Measurements from ENCODE around the gene EBI3.
"Not testable (repeated sequence)": the region's sequence is repeated elsewhere in the genome, so short reads cannot be mapped to it uniquely, and the experiment has no call there.

DNA sequence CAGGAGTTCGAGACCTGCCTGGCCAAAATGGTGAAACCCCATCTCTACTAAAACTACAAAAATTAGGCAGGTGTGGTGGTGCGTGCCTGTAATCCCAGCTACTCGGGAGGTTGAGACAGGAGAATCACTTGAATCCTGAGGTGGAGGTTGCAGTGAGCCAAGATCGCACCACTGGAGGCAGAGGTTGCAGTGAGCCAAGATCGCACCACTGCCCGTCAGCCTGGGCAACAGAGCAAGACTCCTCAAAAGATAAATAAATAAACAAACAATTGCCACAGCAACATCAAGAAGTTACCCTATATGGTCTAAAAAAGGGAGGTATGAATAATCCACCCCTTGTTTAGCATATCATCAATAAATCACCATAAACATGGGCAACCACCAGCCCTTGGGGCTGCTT lies 16.6 kb downstream of the EBI3 start:
- TF ChIP-seq CTCF (IDR thresholded peaks at IDR 0.05; ENCODE audit: poor library complexity, severe bottlenecking); MXI1 (conservative IDR thresholded peaks at IDR 0.05; ENCODE audit: poor library complexity, severe bottlenecking); POLR2AphosphoS5 (IDR thresholded peaks at IDR 0.05); EZH2 (IDR thresholded peaks at IDR 0.05; ENCODE audit: borderline replicate concordance, insufficient read depth, low read length, poor library complexity, severe bottlenecking); SMC3 (conservative IDR thresholded peaks at IDR 0.05; ENCODE audit: poor library complexity); EP300 (conservative IDR thresholded peaks at IDR 0.05; ENCODE audit: poor library complexity, severe bottlenecking); REST (IDR thresholded peaks at IDR 0.05; ENCODE audit: borderline replicate concordance): not testable (repeated sequence)

All from neural cell (in vitro differentiated cells).